NCI-H146 (cell line): Measurements from ENCODE around the gene HSFX4.
"Not testable (repeated sequence)": the region's sequence is repeated elsewhere in the genome, so short reads cannot be mapped to it uniquely, and the experiment has no call there.

Experiments
- DNase-seq: peaks from one replicate; lab custom pipeline; 2025; lab: John Stamatoyannopoulos, UW

HSFX4 gene

DNA sequence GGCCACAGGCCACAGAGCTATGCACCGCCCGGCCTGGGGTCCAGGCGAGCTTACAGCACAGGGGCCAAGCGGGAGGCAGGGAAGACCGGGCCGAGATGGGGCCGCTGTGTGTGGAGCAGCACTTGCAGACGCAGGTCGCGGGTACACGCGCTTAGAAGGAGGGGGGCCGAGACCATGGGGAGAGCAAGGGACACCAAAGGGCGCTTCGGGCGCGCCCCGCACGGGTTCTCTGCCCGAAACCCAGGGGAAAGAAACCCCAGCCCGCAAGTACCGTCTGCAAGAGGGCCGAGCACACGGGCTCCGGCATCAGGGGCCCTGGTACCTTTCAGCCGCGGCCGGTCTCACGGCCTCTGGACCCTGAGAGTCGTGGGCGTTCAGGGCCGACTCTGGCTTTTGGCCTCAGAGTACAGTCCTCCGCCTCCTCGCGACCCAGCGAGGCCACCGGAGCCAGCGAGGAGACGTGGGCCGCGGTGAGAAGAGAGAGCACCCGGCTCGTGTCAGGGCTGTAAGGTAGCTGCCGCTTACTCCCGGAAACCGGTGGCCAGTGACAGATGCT lies 8.6 kb downstream of the HSFX4 start:
- peak; percentile 28 for DNase-seq

GRCh38 chrX:149938427-149938880 lies 9.1 kb downstream of the HSFX4 start, which contains the start of gene EOLA2:
Gene EOLA2, minus strand, starts transcription at chrX:149938491. Its CDS starts 4,617 bp downstream, at chrX:149933874.
- DNase-seq = peak; percentile 97

DNA sequence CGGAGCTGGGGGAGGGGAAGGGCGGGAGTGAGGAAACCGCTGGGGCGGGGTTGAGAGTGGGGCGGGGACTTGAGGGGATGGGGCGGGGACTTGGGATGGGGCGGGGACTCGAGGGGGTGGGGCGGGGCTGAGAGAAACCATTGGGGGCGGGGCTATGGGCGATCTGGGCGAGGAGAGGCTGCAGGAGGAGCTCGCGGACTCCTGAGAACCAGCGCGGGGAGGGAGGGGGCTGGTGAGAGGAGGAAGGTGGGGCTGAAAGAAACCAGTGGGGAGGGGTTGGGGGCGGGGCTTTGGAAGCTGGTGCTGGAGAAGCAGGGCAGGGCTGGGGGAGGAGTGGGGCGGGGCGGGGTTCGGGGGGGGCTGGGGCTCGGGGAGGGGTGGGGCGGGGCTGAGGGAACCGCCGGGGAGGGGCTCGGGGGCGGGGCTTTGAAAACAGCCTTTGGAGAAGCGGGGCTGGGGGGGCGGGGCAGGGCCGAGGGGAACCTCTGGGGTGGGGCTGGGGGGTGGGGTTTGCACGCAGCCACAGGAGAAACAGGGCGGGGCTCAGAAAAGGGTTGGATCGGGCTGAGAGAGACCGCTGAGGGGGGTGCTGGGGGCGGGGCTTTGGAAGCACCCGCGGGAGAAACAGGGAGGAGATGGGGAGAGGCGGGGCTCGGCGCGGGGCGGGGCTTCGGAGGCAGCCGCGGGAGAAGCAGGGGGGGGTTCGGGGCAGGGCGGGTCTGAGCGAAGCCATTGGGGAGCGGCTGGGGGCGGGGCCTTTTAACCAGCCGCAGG lies 9.7 kb downstream of the HSFX4 start:
- peak; percentile 95 for DNase-seq

DNA sequence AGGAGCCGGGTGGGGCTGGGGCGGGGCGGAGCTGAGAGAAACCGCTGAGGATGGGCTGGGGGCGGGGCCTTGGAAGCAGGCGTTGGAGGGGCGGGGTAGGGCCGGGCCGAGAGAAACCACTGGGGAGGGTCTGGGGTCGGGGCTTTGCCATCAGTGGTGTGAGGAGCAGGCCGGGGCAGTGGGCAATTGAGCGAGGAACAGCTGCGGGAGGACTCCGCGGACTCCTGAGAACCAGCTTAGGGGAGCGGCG lies 10.2 kb downstream of the HSFX4 start:
- no peak for DNase-seq

- DNase-seq = peak; percentile 95
Observed at GRCh38 chrX:149939905-149940673, 10.7 kb downstream of the HSFX4 start.

DNA sequence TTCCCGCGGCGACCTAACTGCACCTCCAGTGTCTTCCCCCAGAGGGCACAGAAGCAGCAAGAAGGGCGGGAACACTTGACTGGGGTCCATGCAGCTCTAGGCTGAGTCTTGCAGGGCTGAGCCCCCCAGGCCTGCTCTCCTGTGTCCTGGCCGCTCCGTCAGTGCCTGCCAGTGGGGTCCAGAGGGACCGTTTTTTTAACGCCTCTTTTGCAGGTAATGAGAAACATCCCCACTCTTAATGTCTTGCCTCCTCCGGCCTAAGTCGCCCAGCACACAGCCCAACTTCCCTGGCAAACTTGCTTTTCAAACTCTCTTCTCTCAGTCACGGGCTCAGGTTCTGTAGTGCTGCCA lies 11.3 kb downstream of the HSFX4 start:
- not testable (repeated sequence) for DNase-seq

- DNase-seq = not testable (repeated sequence)
Observed at GRCh38 chrX:149945087-149945670, 15.8 kb downstream of the HSFX4 start.

GRCh38 chrX:149945820-149946219 lies 16.4 kb downstream of the HSFX4 start:
- DNase-seq = not testable (repeated sequence)

DNA sequence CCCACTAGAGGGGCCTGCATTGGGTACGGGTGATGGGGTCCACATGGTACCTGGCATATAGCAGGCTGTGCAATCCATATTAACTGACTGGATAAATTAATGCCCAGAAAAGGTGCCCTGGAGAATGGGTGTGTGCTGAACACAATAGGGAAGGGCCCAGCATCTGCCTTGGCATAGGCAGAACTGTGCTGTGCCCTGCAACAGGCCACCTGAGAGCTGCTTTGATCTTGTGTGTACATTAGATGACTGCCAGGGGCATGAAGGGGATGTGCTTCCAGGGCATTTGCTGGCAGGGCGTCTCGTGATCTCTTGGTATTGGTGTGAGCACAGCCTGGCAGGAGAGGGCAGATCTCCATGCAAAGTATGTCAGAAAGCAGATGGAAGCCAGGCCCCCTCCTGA lies 17.6 kb downstream of the HSFX4 start:
- not testable (repeated sequence) for DNase-seq

DNA sequence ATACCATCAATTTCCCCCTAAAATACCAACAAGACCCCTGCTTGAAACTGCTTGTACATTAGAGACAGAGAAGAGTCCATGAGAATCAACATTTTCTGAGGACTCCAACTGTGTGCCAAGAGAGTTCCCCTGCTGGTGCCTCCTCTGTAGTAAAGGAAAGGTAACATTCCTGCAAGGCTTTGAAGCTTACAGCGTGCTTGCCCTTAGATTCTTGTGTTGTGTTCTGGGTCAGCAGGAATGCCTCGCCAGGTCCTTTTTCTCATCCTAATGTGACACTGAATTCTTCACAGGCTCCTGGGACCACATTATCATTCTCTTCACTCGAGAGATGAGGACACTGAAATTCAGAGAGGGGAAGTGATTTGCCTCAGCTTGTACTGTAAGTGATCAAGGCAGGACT lies 18.6 kb downstream of the HSFX4 start:
- DNase-seq = no peak

- no peak for DNase-seq
Observed at GRCh38 chrX:149949743-149950436, 20.5 kb downstream of the HSFX4 start.

DNA sequence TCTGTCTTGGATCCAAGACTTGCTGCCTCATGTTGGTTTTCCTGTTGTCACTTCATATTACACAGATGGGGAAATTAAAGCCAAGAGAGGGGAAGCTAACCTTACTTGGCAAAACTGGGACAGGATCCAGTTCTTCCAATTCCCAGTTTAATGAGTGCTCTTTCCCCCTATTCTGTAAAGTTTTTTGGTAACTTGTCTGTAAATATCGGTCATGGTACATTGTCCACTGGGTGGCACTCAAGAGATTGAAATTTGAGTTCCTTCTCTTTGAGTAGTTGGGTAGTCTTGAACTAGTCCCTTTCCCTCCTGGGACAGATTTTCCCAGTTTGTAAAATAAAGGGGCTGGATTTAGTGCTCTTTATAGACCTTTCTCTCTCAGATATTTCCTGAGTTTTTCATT lies 21.3 kb downstream of the HSFX4 start:
- no peak for DNase-seq

DNA sequence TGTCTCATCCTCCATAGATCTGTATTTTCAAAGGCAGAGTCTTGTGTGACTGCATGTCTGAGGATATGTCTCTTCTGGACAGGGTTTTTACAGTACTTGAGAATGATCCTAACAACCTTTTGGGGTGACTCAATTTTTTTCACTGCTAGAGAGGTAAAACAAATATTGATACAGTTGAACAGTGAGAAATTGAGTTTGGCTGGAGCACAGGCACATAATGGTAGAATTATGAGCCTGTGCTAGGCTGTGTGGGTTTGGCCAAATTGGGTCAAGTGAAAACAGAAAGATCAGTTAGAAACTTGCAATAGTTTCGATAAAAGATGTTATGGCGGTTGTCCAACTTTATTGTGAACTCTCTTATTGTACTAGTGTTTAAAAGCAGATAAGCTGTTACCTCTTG lies 32.2 kb downstream of the HSFX4 start:
- no peak for DNase-seq

DNA sequence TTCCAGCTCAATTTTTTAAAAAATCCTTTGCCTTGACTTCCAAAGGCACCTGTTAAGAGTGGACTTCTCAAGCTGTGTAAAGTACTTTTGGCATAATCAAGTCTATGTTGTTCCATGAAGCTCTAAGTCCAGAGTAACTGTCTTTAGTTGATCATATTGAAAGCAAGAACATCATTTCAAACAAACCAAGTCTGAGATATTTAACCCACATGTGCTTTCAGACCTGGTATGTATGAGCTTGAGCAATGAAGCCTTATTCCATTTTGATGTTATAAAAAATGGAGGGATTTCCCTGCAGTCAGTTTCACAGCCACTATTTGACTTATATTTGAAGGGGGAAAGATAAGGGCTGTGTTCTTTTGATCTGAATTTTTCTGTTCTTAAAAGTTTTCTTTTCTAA lies 32.6 kb downstream of the HSFX4 start:
- no peak for DNase-seq

- peak; percentile 31 for DNase-seq
Observed at GRCh38 chrX:149962859-149963757, 33.7 kb downstream of the HSFX4 start.

- no peak for DNase-seq
Observed at GRCh38 chrX:149979126-149979644, 49.8 kb downstream of the HSFX4 start.
